HEK293 (cell line): Measurements from ENCODE around the gene ARX.

Source experiments
- EGR2 ChIP-seq: fragments of 450-650 bp; formaldehyde crosslinking; IDR thresholded peaks from 2 replicates; pipeline ENCODE4 v1.5.1; 2016; ENCODE audit warnings: low read depth, missing biosample characterization, missing genetic modification characterization
- FEZF1 ChIP-seq: fragments of 450-650 bp; formaldehyde crosslinking; IDR thresholded peaks from 2 replicates; pipeline ENCODE4 v1.5.1; 2016; ENCODE audit warnings: missing biosample characterization, missing genetic modification characterization
- KLF10 ChIP-seq: fragments of 450-650 bp; IDR thresholded peaks from 2 replicates; pipeline ENCODE4 v1.5.1; 2018; ENCODE audit warnings: missing biosample characterization, mild to moderate bottlenecking, missing genetic modification characterization
- KLF16 ChIP-seq: fragments of 450-650 bp; formaldehyde crosslinking; IDR thresholded peaks from 2 replicates; pipeline ENCODE4 v1.5.1; 2017; ENCODE audit warnings: missing biosample characterization, missing genetic modification characterization
- KLF7 ChIP-seq: fragments of 450-650 bp; formaldehyde crosslinking; IDR thresholded peaks from 2 replicates; pipeline ENCODE4 v1.5.1; 2016; ENCODE audit warnings: missing biosample characterization, missing genetic modification characterization, borderline replicate concordance
- MEIS1 ChIP-seq: sonication (generic); formaldehyde crosslinking; IDR thresholded peaks from 2 replicates; pipeline ENCODE4 v1.8.1; 2022; ENCODE audit warnings: missing genetic modification reagents, mild to moderate bottlenecking, borderline replicate concordance
- MYNN ChIP-seq: fragments of 450-650 bp; formaldehyde crosslinking; IDR thresholded peaks from 2 replicates; pipeline ENCODE4 v1.5.1; 2016; ENCODE audit warnings: missing biosample characterization, missing genetic modification characterization, borderline replicate concordance
- PRDM1 ChIP-seq: fragments of 450-650 bp; formaldehyde crosslinking; IDR thresholded peaks from 2 replicates; pipeline ENCODE4; 2016; ENCODE audit warnings: missing biosample characterization, missing genetic modification characterization
- SCRT2 ChIP-seq: fragments of 450-650 bp; formaldehyde crosslinking; IDR thresholded peaks from 2 replicates; pipeline ENCODE4 v1.5.1; 2016; ENCODE audit warnings: missing biosample characterization, missing genetic modification characterization
- YY1 ChIP-seq: fragments of 450-650 bp; formaldehyde crosslinking; IDR thresholded peaks from 2 replicates; pipeline ENCODE4 v1.5.1; 2018; ENCODE audit warnings: missing biosample characterization, missing genetic modification characterization
- ZBTB7A ChIP-seq: fragments of 450-650 bp; formaldehyde crosslinking; IDR thresholded peaks from 2 replicates; pipeline ENCODE4 v1.5.1; 2016; ENCODE audit warnings: low read depth, missing biosample characterization, missing genetic modification characterization
- ZFP3 ChIP-seq: fragments of 450-650 bp; formaldehyde crosslinking; IDR thresholded peaks from 2 replicates; pipeline ENCODE4 v1.5.1; 2016; ENCODE audit warnings: low read depth, missing biosample characterization, missing genetic modification characterization
- ZNF16 ChIP-seq: fragments of 450-650 bp; formaldehyde crosslinking; IDR thresholded peaks from 2 replicates; pipeline ENCODE4 v1.5.1; 2016; ENCODE audit warnings: low read depth, missing biosample characterization, missing genetic modification characterization
- ZNF221 ChIP-seq: fragments of 450-650 bp; formaldehyde crosslinking; IDR thresholded peaks from 2 replicates; pipeline ENCODE4 v1.5.1; 2017; ENCODE audit warnings: missing biosample characterization, missing genetic modification characterization, borderline replicate concordance
- ZNF248 ChIP-seq: fragments of 450-650 bp; formaldehyde crosslinking; IDR thresholded peaks from 2 replicates; pipeline ENCODE4 v1.5.1; 2017; ENCODE audit warnings: missing biosample characterization, missing genetic modification characterization
- ZNF426 ChIP-seq: fragments of 450-650 bp; formaldehyde crosslinking; IDR thresholded peaks from 2 replicates; pipeline ENCODE4 v1.5.1; 2017; ENCODE audit warnings: missing biosample characterization, missing genetic modification characterization, mild to moderate bottlenecking, inconsistent platforms, moderate library complexity
- ZNF48 ChIP-seq: fragments of 450-650 bp; formaldehyde crosslinking; IDR thresholded peaks from 2 replicates; pipeline ENCODE4 v1.5.1; 2016; ENCODE audit warnings: missing biosample characterization, missing genetic modification characterization
- ZNF707 ChIP-seq: fragments of 450-650 bp; formaldehyde crosslinking; IDR thresholded peaks from 2 replicates; pipeline ENCODE4 v1.5.1; 2016; ENCODE audit warnings: missing biosample characterization, missing genetic modification characterization
- ZNF76 ChIP-seq: fragments of 450-650 bp; formaldehyde crosslinking; IDR thresholded peaks from 2 replicates; pipeline ENCODE4; 2016; ENCODE audit warnings: low read depth, missing biosample characterization, missing genetic modification characterization, borderline replicate concordance
- ZNF785 ChIP-seq: fragments of 450-650 bp; formaldehyde crosslinking; IDR thresholded peaks from 2 replicates; pipeline ENCODE4 v1.5.1; 2016; ENCODE audit warnings: missing biosample characterization, missing genetic modification characterization
- TF ChIP-seq, protein P1 (sequence below): fragments of 450-650 bp; formaldehyde crosslinking; IDR thresholded peaks from 2 replicates; pipeline ENCODE4 v1.5.1; 2016; ENCODE audit warnings: missing biosample characterization, missing genetic modification characterization
- TF ChIP-seq, protein P2 (sequence below): fragments of 450-650 bp; formaldehyde crosslinking; IDR thresholded peaks from 2 replicates; pipeline ENCODE4 v1.5.1; 2016; ENCODE audit warnings: missing biosample characterization, missing genetic modification characterization, low read depth
- TF ChIP-seq, protein P3 (sequence below): fragments of 450-650 bp; formaldehyde crosslinking; IDR thresholded peaks from 2 replicates; pipeline ENCODE4 v1.5.1; 2016; ENCODE audit warnings: missing biosample characterization, missing genetic modification characterization
- TF ChIP-seq, protein P4 (sequence below): fragments of 450-650 bp; formaldehyde crosslinking; IDR thresholded peaks from 2 replicates; pipeline ENCODE4 v1.5.1; 2016; ENCODE audit warnings: missing biosample characterization, missing genetic modification characterization
- TF ChIP-seq, protein P5 (sequence below): fragments of 450-650 bp; formaldehyde crosslinking; IDR thresholded peaks from 2 replicates; pipeline ENCODE4 v1.5.1; 2016; ENCODE audit warnings: missing biosample characterization, missing genetic modification characterization
- TF ChIP-seq, protein P6 (sequence below): fragments of 450-650 bp; formaldehyde crosslinking; IDR thresholded peaks from 2 replicates; pipeline ENCODE4 v1.5.1; 2017; ENCODE audit warnings: missing biosample characterization, missing genetic modification characterization

ARX gene

DNA sequence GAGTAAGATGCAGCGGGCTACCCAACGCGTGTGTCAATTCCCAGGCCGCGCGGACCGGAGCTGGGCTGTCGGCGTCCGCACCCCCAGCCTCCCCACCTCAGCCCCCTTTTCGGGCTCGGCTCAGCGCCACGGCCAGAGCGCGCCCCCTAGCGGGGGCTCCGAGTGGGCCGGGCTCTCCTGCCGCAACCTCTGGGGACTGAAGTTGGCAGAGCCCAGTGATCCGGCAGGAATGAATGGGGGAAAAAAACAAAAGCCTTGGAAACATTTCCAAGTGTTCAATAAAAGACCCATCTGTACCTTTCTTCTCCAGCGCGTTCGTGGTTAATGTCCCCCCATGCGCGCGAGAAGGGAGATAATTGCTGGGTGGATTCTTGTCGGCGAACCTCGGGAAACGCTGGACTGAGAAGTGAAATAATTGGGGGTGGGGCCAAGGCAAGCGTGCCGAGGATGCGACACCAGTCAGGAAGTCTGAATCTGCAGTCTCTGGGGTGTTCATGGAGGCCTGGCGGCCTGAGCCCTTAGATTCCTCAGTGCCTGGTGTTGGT, 5.2 kb upstream of the ARX start (continued):
- TF ChIP-seq, protein P1, sequence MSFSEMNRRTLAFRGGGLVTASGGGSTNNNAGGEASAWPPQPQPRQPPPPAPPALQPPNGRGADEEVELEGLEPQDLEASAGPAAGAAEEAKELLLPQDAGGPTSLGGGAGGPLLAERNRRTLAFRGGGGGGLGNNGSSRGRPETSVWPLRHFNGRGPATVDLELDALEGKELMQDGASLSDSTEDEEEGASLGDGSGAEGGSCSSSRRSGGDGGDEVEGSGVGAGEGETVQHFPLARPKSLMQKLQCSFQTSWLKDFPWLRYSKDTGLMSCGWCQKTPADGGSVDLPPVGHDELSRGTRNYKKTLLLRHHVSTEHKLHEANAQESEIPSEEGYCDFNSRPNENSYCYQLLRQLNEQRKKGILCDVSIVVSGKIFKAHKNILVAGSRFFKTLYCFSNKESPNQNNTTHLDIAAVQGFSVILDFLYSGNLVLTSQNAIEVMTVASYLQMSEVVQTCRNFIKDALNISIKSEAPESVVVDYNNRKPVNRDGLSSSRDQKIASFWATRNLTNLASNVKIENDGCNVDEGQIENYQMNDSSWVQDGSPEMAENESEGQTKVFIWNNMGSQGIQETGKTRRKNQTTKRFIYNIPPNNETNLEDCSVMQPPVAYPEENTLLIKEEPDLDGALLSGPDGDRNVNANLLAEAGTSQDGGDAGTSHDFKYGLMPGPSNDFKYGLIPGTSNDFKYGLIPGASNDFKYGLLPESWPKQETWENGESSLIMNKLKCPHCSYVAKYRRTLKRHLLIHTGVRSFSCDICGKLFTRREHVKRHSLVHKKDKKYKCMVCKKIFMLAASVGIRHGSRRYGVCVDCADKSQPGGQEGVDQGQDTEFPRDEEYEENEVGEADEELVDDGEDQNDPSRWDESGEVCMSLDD (tag by site-specific recombination): peak; percentile 73; the same call in 1 of the 2 replicates
- TF ChIP-seq ZNF76 (tag by site-specific recombination) (no peak), ZNF426 (tag by site-specific recombination) (no peak), ZNF16 (tag by site-specific recombination) (no peak), EGR2 (tag by site-specific recombination) (no peak), KLF16 (tag by site-specific recombination) (no peak), PRDM1 (tag by site-specific recombination) (no peak), YY1 (no peak), SCRT2 (tag by site-specific recombination) (no peak), KLF7 (tag by site-specific recombination) (no peak), ZNF248 (tag by site-specific recombination) (no peak), ZNF48 (tag by site-specific recombination) (no peak), ZNF785 (no peak), MYNN (no peak), KLF10 (tag by site-specific recombination) (no peak; the same call in 1 of the 2 replicates), FEZF1 (no peak), ZNF221 (tag by site-specific recombination) (no peak), ZBTB7A (0 out of 2 replicates have a peak, but pooled peaks have one; percentile 35), ZFP3 (no peak), ZNF707 (tag by site-specific recombination) (no peak), MEIS1 (CRISPR knock-in tag) (no peak)
- TF ChIP-seq, protein P2, sequence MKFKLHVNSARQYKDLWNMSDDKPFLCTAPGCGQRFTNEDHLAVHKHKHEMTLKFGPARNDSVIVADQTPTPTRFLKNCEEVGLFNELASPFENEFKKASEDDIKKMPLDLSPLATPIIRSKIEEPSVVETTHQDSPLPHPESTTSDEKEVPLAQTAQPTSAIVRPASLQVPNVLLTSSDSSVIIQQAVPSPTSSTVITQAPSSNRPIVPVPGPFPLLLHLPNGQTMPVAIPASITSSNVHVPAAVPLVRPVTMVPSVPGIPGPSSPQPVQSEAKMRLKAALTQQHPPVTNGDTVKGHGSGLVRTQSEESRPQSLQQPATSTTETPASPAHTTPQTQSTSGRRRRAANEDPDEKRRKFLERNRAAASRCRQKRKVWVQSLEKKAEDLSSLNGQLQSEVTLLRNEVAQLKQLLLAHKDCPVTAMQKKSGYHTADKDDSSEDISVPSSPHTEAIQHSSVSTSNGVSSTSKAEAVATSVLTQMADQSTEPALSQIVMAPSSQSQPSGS (tag by site-specific recombination): no peak
- TF ChIP-seq, protein P3, sequence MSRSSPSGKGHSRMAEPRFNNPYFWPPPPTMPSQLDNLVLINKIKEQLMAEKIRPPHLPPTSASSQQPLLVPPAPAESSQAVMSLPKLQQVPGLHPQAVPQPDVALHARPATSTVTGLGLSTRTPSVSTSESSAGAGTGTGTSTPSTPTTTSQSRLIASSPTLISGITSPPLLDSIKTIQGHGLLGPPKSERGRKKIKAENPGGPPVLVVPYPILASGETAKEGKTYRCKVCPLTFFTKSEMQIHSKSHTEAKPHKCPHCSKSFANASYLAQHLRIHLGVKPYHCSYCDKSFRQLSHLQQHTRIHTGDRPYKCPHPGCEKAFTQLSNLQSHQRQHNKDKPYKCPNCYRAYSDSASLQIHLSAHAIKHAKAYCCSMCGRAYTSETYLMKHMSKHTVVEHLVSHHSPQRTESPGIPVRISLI: no peak
- TF ChIP-seq, protein P4, sequence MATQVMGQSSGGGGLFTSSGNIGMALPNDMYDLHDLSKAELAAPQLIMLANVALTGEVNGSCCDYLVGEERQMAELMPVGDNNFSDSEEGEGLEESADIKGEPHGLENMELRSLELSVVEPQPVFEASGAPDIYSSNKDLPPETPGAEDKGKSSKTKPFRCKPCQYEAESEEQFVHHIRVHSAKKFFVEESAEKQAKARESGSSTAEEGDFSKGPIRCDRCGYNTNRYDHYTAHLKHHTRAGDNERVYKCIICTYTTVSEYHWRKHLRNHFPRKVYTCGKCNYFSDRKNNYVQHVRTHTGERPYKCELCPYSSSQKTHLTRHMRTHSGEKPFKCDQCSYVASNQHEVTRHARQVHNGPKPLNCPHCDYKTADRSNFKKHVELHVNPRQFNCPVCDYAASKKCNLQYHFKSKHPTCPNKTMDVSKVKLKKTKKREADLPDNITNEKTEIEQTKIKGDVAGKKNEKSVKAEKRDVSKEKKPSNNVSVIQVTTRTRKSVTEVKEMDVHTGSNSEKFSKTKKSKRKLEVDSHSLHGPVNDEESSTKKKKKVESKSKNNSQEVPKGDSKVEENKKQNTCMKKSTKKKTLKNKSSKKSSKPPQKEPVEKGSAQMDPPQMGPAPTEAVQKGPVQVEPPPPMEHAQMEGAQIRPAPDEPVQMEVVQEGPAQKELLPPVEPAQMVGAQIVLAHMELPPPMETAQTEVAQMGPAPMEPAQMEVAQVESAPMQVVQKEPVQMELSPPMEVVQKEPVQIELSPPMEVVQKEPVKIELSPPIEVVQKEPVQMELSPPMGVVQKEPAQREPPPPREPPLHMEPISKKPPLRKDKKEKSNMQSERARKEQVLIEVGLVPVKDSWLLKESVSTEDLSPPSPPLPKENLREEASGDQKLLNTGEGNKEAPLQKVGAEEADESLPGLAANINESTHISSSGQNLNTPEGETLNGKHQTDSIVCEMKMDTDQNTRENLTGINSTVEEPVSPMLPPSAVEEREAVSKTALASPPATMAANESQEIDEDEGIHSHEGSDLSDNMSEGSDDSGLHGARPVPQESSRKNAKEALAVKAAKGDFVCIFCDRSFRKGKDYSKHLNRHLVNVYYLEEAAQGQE (tag by site-specific recombination): no peak
- TF ChIP-seq, protein P5, sequence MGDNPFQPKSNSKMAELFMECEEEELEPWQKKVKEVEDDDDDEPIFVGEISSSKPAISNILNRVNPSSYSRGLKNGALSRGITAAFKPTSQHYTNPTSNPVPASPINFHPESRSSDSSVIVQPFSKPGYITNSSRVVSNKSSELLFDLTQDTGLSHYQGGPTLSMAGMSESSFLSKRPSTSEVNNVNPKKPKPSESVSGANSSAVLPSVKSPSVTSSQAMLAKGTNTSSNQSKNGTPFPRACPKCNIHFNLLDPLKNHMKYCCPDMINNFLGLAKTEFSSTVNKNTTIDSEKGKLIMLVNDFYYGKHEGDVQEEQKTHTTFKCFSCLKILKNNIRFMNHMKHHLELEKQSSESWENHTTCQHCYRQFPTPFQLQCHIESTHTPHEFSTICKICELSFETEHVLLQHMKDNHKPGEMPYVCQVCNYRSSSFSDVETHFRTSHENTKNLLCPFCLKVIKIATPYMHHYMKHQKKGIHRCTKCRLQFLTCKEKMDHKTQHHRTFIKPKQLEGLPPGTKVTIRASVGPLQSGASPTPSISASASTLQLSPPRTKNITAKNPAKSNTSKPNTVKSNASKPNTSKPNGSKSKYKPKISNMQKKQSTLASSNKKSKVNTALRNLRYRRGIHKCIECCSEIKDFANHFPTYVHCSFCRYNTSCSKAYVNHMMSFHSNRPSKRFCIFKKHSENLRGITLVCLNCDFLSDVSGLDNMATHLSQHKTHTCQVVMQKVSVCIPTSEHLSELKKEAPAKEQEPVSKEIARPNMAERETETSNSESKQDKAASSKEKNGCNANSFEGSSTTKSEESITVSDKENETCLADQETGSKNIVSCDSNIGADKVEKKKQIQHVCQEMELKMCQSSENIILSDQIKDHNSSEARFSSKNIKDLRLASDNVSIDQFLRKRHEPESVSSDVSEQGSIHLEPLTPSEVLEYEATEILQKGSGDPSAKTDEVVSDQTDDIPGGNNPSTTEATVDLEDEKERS (tag by site-specific recombination): no peak
- TF ChIP-seq, protein P6, sequence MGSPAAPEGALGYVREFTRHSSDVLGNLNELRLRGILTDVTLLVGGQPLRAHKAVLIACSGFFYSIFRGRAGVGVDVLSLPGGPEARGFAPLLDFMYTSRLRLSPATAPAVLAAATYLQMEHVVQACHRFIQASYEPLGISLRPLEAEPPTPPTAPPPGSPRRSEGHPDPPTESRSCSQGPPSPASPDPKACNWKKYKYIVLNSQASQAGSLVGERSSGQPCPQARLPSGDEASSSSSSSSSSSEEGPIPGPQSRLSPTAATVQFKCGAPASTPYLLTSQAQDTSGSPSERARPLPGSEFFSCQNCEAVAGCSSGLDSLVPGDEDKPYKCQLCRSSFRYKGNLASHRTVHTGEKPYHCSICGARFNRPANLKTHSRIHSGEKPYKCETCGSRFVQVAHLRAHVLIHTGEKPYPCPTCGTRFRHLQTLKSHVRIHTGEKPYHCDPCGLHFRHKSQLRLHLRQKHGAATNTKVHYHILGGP (tag by site-specific recombination): no peak
